CD4-positive, alpha-beta T cell treated with Interleukin-2 at 100 ng/mL for 4 hours (primary cell): ENCODE measurements around the gene SMG7.

Source experiments
- DNase-seq: peaks from one replicate; pipeline ENCODE4 v3.0.0-alpha.2; 2020; ENCODE audit warnings: low spot score

Gene SMG7

GRCh38 chr1:183470961-183471742 lies 1.1 kb upstream of the SMG7 start:
- DNase-seq: peak; percentile 72

DNA sequence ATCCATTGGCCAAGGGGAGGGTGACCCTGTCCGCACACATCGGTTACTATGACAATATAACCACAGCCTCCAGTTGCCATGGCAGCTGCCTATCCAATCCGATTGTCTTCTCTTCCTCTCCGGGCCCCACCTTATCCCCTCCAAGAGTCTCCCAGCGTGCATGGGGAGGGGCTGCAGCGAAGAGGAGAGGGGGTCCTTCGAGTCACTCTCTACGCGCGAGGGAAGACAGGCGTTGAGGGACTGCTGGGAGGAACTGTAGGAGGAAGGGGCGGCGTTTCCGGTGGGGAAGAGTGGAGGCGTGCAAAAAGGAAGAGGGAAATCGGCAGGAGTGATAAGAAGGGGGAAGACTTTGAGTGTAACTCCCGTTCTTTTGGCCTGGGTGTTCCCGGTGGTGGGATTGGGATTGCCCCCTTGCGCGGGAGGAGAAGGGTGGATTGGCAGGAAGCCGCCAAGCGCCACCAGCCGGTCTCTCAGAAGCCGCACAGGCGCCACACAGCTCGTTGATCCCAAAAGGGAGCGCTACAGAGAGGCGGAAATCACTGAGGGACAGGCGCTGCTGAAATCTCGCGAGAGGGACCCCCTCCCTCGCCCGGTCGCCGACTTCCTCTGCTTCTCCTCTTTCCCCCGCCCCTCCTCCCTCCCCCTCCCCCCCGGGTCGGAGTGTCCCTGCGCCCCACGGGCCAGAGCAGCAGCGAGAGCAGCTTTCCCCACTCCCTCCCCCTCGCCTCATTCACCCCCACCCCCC lies 384 bp upstream of the SMG7 start:
- peak; percentile 98 for DNase-seq

DNA sequence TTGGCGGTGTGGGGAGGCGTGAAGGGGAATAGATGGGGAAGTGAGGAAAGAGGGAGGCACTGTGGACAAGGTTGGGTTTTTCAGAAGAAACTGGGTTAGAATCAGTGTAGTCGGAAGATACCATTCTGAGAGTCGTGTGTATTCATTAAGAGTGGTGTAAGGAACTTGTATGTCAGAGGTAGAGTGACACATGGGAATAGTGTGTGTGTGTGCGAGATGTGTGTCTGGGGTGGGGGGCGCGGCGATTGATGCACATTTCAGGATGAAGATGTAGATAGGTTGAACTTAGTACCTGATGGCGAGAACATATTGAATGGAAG lies 878 bp downstream of the SMG7 start:
- no peak for DNase-seq

- no peak for DNase-seq
Observed at GRCh38 chr1:183476081-183476480, 3.8 kb downstream of the SMG7 start.

- DNase-seq: no peak
Observed at GRCh38 chr1:183477986-183478781, 5.9 kb downstream of the SMG7 start.

- DNase-seq: no peak
Observed at GRCh38 chr1:183480971-183481441, 8.7 kb downstream of the SMG7 start.

GRCh38 chr1:183483224-183483623 lies 10.9 kb downstream of the SMG7 start:
- no peak for DNase-seq

GRCh38 chr1:183484254-183484653 lies 12.0 kb downstream of the SMG7 start:
- no peak for DNase-seq

DNA sequence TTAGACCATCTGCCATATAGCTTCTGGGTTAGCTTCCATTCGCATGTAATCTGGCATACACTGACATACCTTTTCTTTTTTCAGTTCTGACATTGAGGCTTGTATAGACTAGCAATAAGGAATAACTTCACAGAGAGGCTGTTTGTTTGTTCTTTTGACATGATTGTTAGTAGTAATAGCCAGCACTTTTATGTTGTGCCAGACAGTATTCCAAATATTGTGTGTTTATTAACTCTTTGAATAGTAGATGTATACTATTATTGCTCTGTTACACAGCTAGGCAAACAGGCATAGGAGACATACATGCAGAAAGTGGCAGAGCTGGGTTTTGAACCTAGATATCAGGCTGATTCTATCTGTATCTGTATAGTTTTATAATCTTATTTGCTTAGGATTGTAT lies 12.6 kb downstream of the SMG7 start:
- DNase-seq: no peak

DNA sequence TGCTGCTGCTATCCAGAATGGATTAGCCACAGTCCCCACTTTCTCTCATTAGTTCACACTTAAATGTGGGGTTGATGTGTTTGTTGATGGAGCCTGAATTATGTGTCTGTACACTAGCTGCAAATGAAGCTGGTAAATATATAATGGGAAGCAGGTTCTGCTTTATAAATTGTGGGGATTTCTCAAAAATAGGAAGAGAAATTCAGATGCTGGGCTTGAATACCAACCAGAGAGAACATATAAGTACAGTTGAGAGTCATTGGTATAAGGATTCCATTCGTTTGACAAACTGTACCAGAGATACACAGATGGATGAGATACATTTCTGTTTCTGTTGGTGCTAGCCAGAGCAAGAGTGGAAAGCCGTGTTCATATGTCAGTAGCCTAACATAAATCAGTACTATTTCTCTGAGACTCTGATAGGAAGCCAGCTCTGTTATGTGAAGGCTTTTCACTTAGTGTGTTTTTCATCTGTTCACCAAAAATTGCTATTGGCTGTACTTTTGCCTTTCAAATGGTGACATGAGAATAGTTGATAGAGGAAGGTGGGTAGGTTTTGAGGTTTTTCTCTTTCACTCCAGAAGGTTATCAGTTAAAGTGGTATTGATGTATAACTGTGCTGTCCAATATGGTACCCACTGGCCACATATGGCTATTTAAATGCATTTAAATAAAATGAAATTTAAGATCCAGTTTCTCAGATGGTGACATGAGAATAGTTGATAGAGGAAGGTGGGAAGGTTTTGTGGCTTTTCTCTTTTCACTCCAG lies 15.6 kb downstream of the SMG7 start:
- no peak for DNase-seq

DNA sequence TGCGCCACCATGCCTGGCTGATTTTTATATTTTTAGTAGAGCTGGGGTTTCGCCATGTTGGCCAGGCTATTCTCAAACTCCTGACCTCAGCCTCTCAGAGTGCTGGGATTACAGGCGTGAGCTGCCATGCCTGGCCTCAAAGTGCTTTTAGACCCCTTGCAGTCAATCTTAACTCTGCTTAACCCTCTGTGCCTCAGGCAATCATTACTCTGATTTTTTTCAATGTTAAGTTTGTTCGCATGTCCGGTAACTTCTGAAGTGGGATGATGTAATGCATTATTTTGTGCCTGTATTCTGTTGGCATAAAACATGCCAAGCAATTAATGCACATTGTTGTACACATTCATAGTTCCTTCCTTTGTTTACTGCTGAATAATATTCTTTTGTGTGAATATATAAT lies 18.6 kb downstream of the SMG7 start:
- no peak for DNase-seq

- DNase-seq: no peak
Observed at GRCh38 chr1:183493540-183494245, 21.4 kb downstream of the SMG7 start.

GRCh38 chr1:183495420-183495819 lies 23.1 kb downstream of the SMG7 start:
- DNase-seq: no peak

DNA sequence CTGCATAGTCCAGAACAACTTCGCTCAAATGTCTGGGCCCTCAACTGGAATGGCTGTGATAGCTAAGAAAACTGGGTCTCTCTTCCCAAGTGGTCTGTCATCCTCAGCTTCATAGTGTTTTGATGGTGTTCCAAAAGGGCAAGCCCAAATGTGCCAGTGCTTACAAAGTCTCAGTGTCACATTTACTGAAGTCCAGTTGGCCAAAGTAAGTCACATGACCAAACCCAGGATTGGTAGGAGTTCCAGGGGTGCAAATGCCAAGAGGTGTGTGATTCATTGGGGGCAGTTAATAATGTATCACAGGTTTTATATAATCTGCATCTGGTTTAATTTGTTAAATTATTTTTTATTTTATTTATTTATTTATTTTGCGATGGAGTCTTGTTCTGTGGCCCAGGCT lies 24.9 kb downstream of the SMG7 start:
- no peak for DNase-seq

- DNase-seq: no peak
Observed at GRCh38 chr1:183498342-183498991, 26.2 kb downstream of the SMG7 start.

DNA sequence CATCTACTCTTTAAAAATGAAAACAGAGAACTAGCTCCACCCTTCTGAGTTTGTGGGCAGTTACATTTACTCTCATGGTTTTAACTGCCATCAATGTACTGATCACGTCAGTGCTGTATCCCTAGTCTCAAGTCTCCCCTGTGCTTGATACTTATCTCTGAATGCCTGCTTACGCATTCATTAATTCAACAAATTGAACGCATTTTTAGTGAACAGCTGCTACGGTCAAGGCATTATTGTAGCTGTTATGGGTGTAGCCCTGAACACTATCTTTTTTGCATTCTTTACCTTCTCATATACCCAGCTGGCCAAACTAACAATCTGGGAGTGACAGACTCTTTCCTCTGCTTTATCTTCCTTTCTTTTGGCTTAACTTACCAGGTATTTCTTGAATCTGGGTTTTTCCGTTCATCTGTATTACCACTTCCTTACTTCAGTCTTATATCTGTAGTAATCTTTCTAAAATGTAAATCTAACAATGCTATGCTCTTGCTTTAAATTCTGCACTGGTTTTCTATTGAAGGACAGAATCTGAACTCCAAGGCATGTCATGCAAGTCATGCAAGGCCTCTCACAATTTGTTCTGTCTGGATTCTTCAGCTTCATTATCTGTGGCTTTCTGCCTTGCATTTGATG lies 33.3 kb downstream of the SMG7 start:
- no peak for DNase-seq

DNA sequence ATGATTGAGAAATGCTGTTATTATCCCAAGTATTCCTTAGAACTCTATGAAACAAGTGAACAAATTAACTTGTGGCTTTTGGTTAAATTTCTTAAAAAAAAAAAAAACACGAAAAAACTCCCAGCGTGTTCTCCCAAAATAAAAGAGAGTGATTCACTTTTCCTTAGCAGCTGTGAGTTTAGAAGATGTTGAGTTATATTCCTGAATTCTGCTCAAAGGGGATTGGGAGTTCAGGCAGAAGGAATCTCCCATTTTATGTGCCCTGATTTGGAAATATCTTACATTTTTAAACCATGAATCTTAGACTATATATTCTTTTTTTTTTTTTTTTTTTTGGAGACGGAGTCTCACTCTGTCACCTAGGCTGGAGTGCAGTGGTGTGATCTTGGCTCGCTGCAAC lies 34.3 kb downstream of the SMG7 start:
- no peak for DNase-seq

- no peak for DNase-seq
Observed at GRCh38 chr1:183508694-183509093, 36.4 kb downstream of the SMG7 start.

- DNase-seq: no peak
Observed at GRCh38 chr1:183512450-183512849, 40.2 kb downstream of the SMG7 start.

DNA sequence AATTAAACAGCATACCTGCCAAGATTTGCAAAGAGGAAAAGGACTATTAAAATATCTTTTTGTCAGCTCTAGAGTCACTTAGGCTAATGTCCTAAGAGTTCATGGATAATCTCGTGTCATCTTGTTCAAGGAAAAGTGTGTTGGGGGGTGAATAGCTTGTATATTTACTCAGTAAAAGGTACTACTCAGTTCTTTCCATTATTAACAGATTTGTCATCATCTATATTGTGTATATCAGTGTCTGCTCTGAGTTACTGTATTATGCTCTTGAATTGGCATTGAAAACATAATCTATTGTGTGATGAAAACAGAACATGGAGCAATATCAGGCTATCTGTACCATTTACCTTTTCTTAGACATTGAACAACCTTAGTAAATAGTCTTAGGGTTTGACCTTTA lies 41.9 kb downstream of the SMG7 start:
- DNase-seq: no peak
